Testis (tissue), 3 donors: ENCODE results near the gene PTPN13. TPM values are rescaled to one million over a fixed set of nuclear protein-coding genes. Genes with fewer than 3 reads are reported as not detected.

ENCODE experiments used
- DNase-seq: peaks from one replicate; pipeline ENCODE4 v3.0.0-alpha.2; 2019
- H3K27ac ChIP-seq, 2 donors: fragments of 200-600 bp; sonication (generic); one replicate each; pipeline ENCODE4 v1.5.1; 2019
- H3K27me3 ChIP-seq: fragments of 200-600 bp; sonication (generic); one replicate; pipeline ENCODE4 v1.5.1; 2019
- H3K36me3 ChIP-seq: fragments of 200-600 bp; sonication (generic); one replicate; pipeline ENCODE4 v1.5.1; 2017; ENCODE audit warnings: low read depth; ENCODE audit errors: missing control alignments
- H3K4me1 ChIP-seq: fragments of 200-600 bp; sonication (generic); one replicate; pipeline ENCODE4 v1.5.1; 2019
- H3K4me3 ChIP-seq, 2 donors: fragments of 200-600 bp; sonication (generic); one replicate each; pipeline ENCODE4 v1.5.1; 2017 to 2019
- H3K9me3 ChIP-seq: fragments of 200-600 bp; sonication (generic); one replicate; pipeline ENCODE4 v1.5.1; 2017
- CTCF ChIP-seq, 3 experiments: fragments of 450-650 bp in 2 of 3; fragments of 200-600 bp in 1 of 3; sonication (generic) in 1 of 3; IDR thresholded peaks; one replicate each; pipeline ENCODE4 v1.5.1; 2016 to 2019; ENCODE audit warnings: antibody characterized with exemption in 3 of 3, mild to moderate bottlenecking in 2 of 3, moderate library complexity in 1 of 3
- POLR2A ChIP-seq: fragments of 450-650 bp; IDR thresholded peaks from one replicate; pipeline ENCODE4 v1.6.1; 2017; ENCODE audit warnings: antibody characterized with exemption, mild to moderate bottlenecking, moderate library complexity
- WGBS, 2 donors: methylation state at CpG; one replicate each; pipeline ENCODE4 v1.1.5; 2018; 5-methylcytosine and 5-hydroxymethylcytosine counted together
- intact Hi-C: fragments of 100-400 bp; cut with DNase I; formaldehyde crosslinking; loops from one replicate; pipeline ENCODE4 v1.15.1; 2023; ENCODE audit warnings: low total_unique reads
- polyA plus RNA-seq: library from polyadenylated mRNA; stranded (reverse); fragments of 350-450 nt; fragmentation: Illumina TruSeq; extraction: RNeasy Lipid Tissue Mini Kit (QIAGEN cat#74804); gene quantifications from one replicate; pipeline ENCODE4 v1.2.3, GENCODE V29; 2014; ENCODE audit warnings: low read depth, low replicate concordance; ENCODE audit not compliant: insufficient read depth
- total RNA-seq, 2 donors: library from RNA; depleted of rRNA; stranded (reverse); fragments of >200 nt; gene quantifications; one replicate each; pipeline ENCODE4 v1.2.3, GENCODE V29; 2016

Gene PTPN13
- total and polyA plus RNA-seq, 3 donors from 2014 or later, result 30.1 to 62.0 (median 48.9) TPM

- H3K9me3 ChIP-seq, result no peaks in the 10 kb centered on the region
- no peaks in the 10 kb centered on the region for H3K36me3 ChIP-seq
- H3K27ac ChIP-seq, result no peak overlapping the region
- TF ChIP-seq CTCF (IDR thresholded peaks at IDR 0.05), result no peak
- TF ChIP-seq POLR2A, result no peak
- intact Hi-C loops, result no loop called here
- WGBS, 2 donors, result 90 to 96% methylated on average over 2 of the region's 2 CpGs
- no peaks in the 10 kb centered on the region for H3K27me3 ChIP-seq
- H3K4me1 ChIP-seq, result no peaks in the 10 kb centered on the region
- no peak overlapping the region for H3K4me3 ChIP-seq
- DNase-seq, result no peak
Observed at GRCh38 chr4:86683167-86683566, 89.1 kb downstream of the PTPN13 start.

- Histone ChIP-seq H3K9me3 (no peaks in the 10 kb centered on the region), H3K27ac (no peak overlapping the region), H3K4me3 (no peak overlapping the region), H3K36me3 (no peaks in the 10 kb centered on the region), H3K27me3 (no peaks in the 10 kb centered on the region), H3K4me1 (no peaks in the 10 kb centered on the region)
- intact Hi-C loops, result no loop called here
- DNase-seq, result no peak
- WGBS, 2 donors, result 64 to 94% methylated on average over 2 of the region's 2 CpGs
- TF ChIP-seq POLR2A, result no peak
- TF ChIP-seq CTCF (IDR thresholded peaks at IDR 0.05), result no peak
Observed at GRCh38 chr4:86683983-86684382, 89.9 kb downstream of the PTPN13 start.

GRCh38 chr4:86685401-86685800, 91.3 kb downstream of the PTPN13 start:
- Histone ChIP-seq H3K9me3 (no peaks in the 10 kb centered on the region), H3K27ac (no peak overlapping the region), H3K4me1 (no peaks in the 10 kb centered on the region), H3K4me3 (no peak overlapping the region), H3K27me3 (no peaks in the 10 kb centered on the region), H3K36me3 (no peaks in the 10 kb centered on the region)
- WGBS, 2 donors, result 48 to 54% methylated on average over 3 of the region's 3 CpGs
- no peak for TF ChIP-seq CTCF (IDR thresholded peaks at IDR 0.05)
- TF ChIP-seq POLR2A, result no peak
- no peak for DNase-seq
- intact Hi-C loops, result no loop called here

- intact Hi-C loops, result no loop called here
Observed at GRCh38 chr4:86686741-86687140, 92.6 kb downstream of the PTPN13 start.

More at GRCh38 chr4:86686741-86687140, 92.6 kb downstream of the PTPN13 start:
- H3K4me1 ChIP-seq, result no peaks in the 10 kb centered on the region
- TF ChIP-seq CTCF (IDR thresholded peaks at IDR 0.05), result no peak
- TF ChIP-seq POLR2A, result no peak
- H3K27me3 ChIP-seq, result no peaks in the 10 kb centered on the region
- H3K36me3 ChIP-seq, result no peaks in the 10 kb centered on the region
- DNase-seq, result no peak
- no peaks in the 10 kb centered on the region for H3K9me3 ChIP-seq
- 90 to 92% methylated on average over 3 of the region's 3 CpGs for WGBS, 2 donors
- no peak overlapping the region for H3K27ac ChIP-seq
- no peak overlapping the region for H3K4me3 ChIP-seq
